GM12878 (cell line): Measurements from ENCODE around the gene NAP1L4. TPM values are rescaled to one million over a fixed set of nuclear protein-coding genes. Genes with fewer than 3 reads are reported as not detected.

Experiments
- ATAC-seq: fragments of 200-7000 bp; cut with Tn5 transposase; 3 replicates; pipeline ENCODE4 v1.9.1; 2020; ENCODE audit warnings: mild to moderate bottlenecking, moderate library complexity
- BruUV-seq: library from RNA; stranded (reverse); fragments of 400-500 nt; replicated peaks from 2 replicates; lab custom pipeline; 2021; lab: Mats Ljungman, UMichigan
- CTCF ChIA-PET: fragments of 300-600 bp; sonication (Branson Sonifier 250); formaldehyde crosslinking; extraction: SDS; loops from one replicate; lab custom pipeline; 2021; ENCODE audit warnings: inconsistent platforms; lab: Yijun Ruan, JAX
- POLR2A ChIA-PET: fragments of 350-600 bp; formaldehyde crosslinking; extraction: SDS; loops from one replicate; lab custom pipeline; 2021; ENCODE audit warnings: inconsistent platforms; lab: Charles Lee
- RAD21 ChIA-PET: fragments of 300-600 bp; sonication (Branson Sonifier 250); formaldehyde crosslinking; loops from one replicate; lab custom pipeline; 2023; ENCODE audit warnings: antibody characterized with exemption; ENCODE audit not compliant: unreplicated experiment; lab: Charles Lee
- SMC1A ChIA-PET: fragments of 300-600 bp; sonication (Branson Sonifier 250); formaldehyde crosslinking; loops from one replicate; lab custom pipeline; 2023; ENCODE audit not compliant: unreplicated experiment, uncharacterized antibody; lab: Charles Lee
- DNase-seq: peaks from one replicate; pipeline ENCODE4 v3.0.0-alpha.2; 2011; ENCODE audit warnings: low read depth, low spot score
- FAIRE-seq: peaks from 3 replicates; lab custom pipeline; 2011; peaks lifted over from hg19 to GRCh38; lab: Jason Lieb, UNC
- H2AFZ ChIP-seq: 2 replicates; pipeline ENCODE4 v1.6.0; 2011; ENCODE audit warnings: low read depth, low read length, control low read depth; ENCODE audit not compliant: control insufficient read depth
- H3K27ac ChIP-seq: 2 replicates; pipeline ENCODE4 v1.5.1; 2011; ENCODE audit warnings: control low read depth; ENCODE audit not compliant: control insufficient read depth, insufficient read depth
- H3K27me3 ChIP-seq, 2 experiments: replicated peaks in 1 of 2; 2 replicates each; pipeline versions ENCODE4 v1.6.0 to v1.6.1; 2011; ENCODE audit warnings: low read length in 1 of 2; ENCODE audit not compliant: control insufficient read depth in 2 of 2, insufficient read depth in 2 of 2
- H3K36me3 ChIP-seq, 2 experiments: 2 replicates each; pipeline ENCODE4 v1.5.1; 2011; ENCODE audit warnings: low read length in 1 of 2; ENCODE audit not compliant: control insufficient read depth in 2 of 2, insufficient read depth in 2 of 2
- H3K4me1 ChIP-seq: 2 replicates; pipeline ENCODE4 v1.6.1; 2011; ENCODE audit warnings: mild to moderate bottlenecking, low read length, moderate library complexity, mixed read lengths; ENCODE audit not compliant: control insufficient read depth, insufficient read depth
- H3K4me2 ChIP-seq: 2 replicates; pipeline ENCODE4 v1.6.0; 2011; ENCODE audit warnings: control low read depth; ENCODE audit not compliant: control insufficient read depth, insufficient read depth
- H3K4me3 ChIP-seq: fragments of 200-600 bp; sonication (generic); 2 replicates; pipeline ENCODE4 v1.5.1; 2016
- H3K79me2 ChIP-seq: 2 replicates; pipeline ENCODE4 v1.6.0; 2011; ENCODE audit warnings: low read length; ENCODE audit not compliant: control insufficient read depth, insufficient read depth
- H3K9ac ChIP-seq: 2 replicates; pipeline ENCODE4 v1.8.0; 2011; ENCODE audit warnings: low read length, control low read depth, mixed read lengths; ENCODE audit not compliant: control insufficient read depth, insufficient read depth
- H3K9me3 ChIP-seq: replicated peaks from 3 replicates; pipeline ENCODE4 v1.5.1; 2011; ENCODE audit warnings: mild to moderate bottlenecking, low read length; ENCODE audit not compliant: control insufficient read depth, insufficient read depth
- H4K20me1 ChIP-seq: 2 replicates; pipeline ENCODE4 v1.6.0; 2011; ENCODE audit not compliant: control insufficient read depth, insufficient read depth
- EGR1 ChIP-seq, 2 experiments: IDR thresholded peaks; 1 replicate in 1 of 2; 2 replicates in 1 of 2; pipeline ENCODE4 v1.6.1; 2011 to 2012; ENCODE audit warnings: low read depth in 2 of 2, low read length in 2 of 2, borderline replicate concordance in 1 of 2, mild to moderate bottlenecking in 1 of 2, moderate library complexity in 1 of 2
- EZH2 ChIP-seq: IDR thresholded peaks from 2 replicates; pipeline ENCODE4 v1.6.1; 2012; ENCODE audit warnings: low read depth, mild to moderate bottlenecking, control low read depth, inconsistent platforms, low read length, borderline replicate concordance; ENCODE audit not compliant: control insufficient read depth
- NR2C2 ChIP-seq: IDR thresholded peaks from 2 replicates; pipeline ENCODE4 v1.6.1; 2011; ENCODE audit warnings: borderline replicate concordance, low read depth; ENCODE audit not compliant: control insufficient read depth, insufficient read length
- PAX8 ChIP-seq: fragments of 450-650 bp; IDR thresholded peaks from 2 replicates; pipeline ENCODE4 v1.6.1; 2017; ENCODE audit warnings: mild to moderate bottlenecking, moderate library complexity
- RELA ChIP-seq: fragments of 450-650 bp; IDR thresholded peaks from 2 replicates; pipeline ENCODE4 v1.8.0; 2014; ENCODE audit warnings: borderline replicate concordance; ENCODE audit not compliant: partially characterized antibody
- STAT3 ChIP-seq: IDR thresholded peaks from 2 replicates; pipeline ENCODE4 v1.6.1; 2011; ENCODE audit warnings: low read depth, low read length, improper control_type of control experiment
- YBX1 ChIP-seq: fragments of 450-650 bp; IDR thresholded peaks from 2 replicates; pipeline ENCODE4 v1.6.1; 2016; ENCODE audit warnings: antibody characterized with exemption
- ZBED1 ChIP-seq: IDR thresholded peaks from 2 replicates; pipeline ENCODE4 v1.6.1; 2016; ENCODE audit warnings: borderline replicate concordance
- WGBS: methylation state at CpG from one replicate; pipeline ENCODE4 v1.1.6; 2016; ENCODE audit warnings: low lambda C conversion rate; ENCODE audit not compliant: insufficient replicate concordance, insufficient coverage; ENCODE audit errors: missing lambda C conversion rate; 5-methylcytosine and 5-hydroxymethylcytosine counted together
- in situ Hi-C: fragments of 300-500 bp; cut with MboI; formaldehyde crosslinking; loops from 9 replicates; pipeline ENCODE4 v1.14.3; 2018; ENCODE audit warnings: mixed read lengths
- intact Hi-C: fragments of 100-400 bp; cut with micrococcal nuclease; formaldehyde crosslinking; loops from one replicate; pipeline ENCODE4 v1.14.2; 2022; ENCODE audit not compliant: unreplicated experiment
- polyA plus RNA-seq, 11 experiments: library from polyadenylated mRNA; depleted of rRNA in 4 of 11; unstranded in 6 of 11; stranded (reverse) in 5 of 11; fragments of >200 nt; fragmentation: Nextera tagmentation in 4 of 11; fragmentation: Illumina TruSeq in 1 of 11; extraction: Ambion mirVana in 4 of 11; extraction: Trizol in 1 of 11; gene quantifications; 1 replicate in 1 of 11; 2 replicates in 10 of 11; pipeline versions ENCODE4 v1.2.1 to v1.2.3, GENCODE V29; 2011 to 2016; ENCODE audit warnings: inconsistent platforms in 2 of 11, missing spikeins in 2 of 11, low read depth in 1 of 11
- total RNA-seq, 4 experiments: library from RNA; depleted of rRNA in 3 of 4; stranded (reverse); fragments of >200 nt in 3 of 4; fragmentation: Illumina TruSeq in 1 of 4; extraction: Trizol in 1 of 4; gene quantifications; 2 replicates each; pipeline versions ENCODE4 v1.2.1 to v1.2.3, GENCODE V29; 2013 to 2021
- TF ChIP-seq, protein P1 (sequence below): fragments of 450-650 bp; IDR thresholded peaks from 2 replicates; pipeline ENCODE4 v1.6.1; 2017; ENCODE audit warnings: mild to moderate bottlenecking, moderate library complexity
- TF ChIP-seq, protein P2 (sequence below): fragments of 150-350 bp; IDR thresholded peaks from 2 replicates; pipeline ENCODE4 v1.6.1; 2016; ENCODE audit warnings: low read depth, low read length

The NAP1L4 gene
- total and polyA plus RNA-seq, 10 of the 15 experiments (the other 5 are each of a cell fraction or from before 2014, with no cell fraction given) = 24.8 to 198 (median 114) TPM

DNA sequence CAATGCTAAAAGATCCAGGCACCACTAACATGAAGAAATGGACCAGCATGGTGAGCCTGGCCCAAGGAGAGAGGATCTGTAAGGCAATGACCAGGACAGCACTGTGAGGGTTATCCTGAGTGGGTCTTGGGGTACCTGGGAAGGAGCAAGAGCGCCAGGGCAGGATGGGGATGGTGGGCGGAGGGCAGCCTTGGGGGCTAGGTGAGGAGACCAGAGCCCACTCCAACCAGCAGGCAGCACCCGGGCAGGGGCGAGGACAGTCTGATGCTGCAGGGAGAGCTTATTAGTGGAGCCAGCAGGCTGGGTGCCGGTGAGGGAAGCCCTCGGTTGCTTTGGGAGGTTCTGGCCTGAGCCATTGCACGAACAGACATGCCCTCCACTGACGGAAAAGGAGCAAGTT lies 10.7 kb upstream of the NAP1L4 start:
- Histone ChIP-seq H3K9me3 (no peaks in the 10 kb centered on the region), H3K27me3 (no peaks in the 10 kb centered on the region), H3K9ac (no peak overlapping the region), H3K4me2 (no peak overlapping the region), H3K36me3 (peaks cover 8 to 26% of the 10 kb centered on the region in 2 experiments; a peak in 3 of 4 replicates), H3K4me1 (no peaks in the 10 kb centered on the region), H4K20me1 (no peaks in the 10 kb centered on the region), H2AFZ (no peak overlapping the region), H3K27ac (no peak overlapping the region), H3K79me2 (no peaks in the 10 kb centered on the region), H3K4me3 (no peak overlapping the region)
- no peak for DNase-seq
- POLR2A ChIA-PET = no interaction called here
- RAD21 ChIA-PET = no interaction called here
- 97% methylated on average over 5 of the region's 8 CpGs for WGBS
- SMC1A ChIA-PET = interaction anchor here (1.2 kb wide), 1 partner anchor 11 kb away, joined by 3 read pairs; no protein-coding TSS in a partner anchor
- TF ChIP-seq YBX1 (no peak), NR2C2 (no peak), PAX8 (no peak), ZBED1 (no peak), STAT3 (no peak), EGR1 (IDR thresholded peaks at IDR 0.05; ENCODE audit: borderline replicate concordance in 1 of 2, low read depth in 2 of 2, low read length in 2 of 2) (no peak), RELA (no peak), EZH2 (no peak)
- TF ChIP-seq, protein P1, sequence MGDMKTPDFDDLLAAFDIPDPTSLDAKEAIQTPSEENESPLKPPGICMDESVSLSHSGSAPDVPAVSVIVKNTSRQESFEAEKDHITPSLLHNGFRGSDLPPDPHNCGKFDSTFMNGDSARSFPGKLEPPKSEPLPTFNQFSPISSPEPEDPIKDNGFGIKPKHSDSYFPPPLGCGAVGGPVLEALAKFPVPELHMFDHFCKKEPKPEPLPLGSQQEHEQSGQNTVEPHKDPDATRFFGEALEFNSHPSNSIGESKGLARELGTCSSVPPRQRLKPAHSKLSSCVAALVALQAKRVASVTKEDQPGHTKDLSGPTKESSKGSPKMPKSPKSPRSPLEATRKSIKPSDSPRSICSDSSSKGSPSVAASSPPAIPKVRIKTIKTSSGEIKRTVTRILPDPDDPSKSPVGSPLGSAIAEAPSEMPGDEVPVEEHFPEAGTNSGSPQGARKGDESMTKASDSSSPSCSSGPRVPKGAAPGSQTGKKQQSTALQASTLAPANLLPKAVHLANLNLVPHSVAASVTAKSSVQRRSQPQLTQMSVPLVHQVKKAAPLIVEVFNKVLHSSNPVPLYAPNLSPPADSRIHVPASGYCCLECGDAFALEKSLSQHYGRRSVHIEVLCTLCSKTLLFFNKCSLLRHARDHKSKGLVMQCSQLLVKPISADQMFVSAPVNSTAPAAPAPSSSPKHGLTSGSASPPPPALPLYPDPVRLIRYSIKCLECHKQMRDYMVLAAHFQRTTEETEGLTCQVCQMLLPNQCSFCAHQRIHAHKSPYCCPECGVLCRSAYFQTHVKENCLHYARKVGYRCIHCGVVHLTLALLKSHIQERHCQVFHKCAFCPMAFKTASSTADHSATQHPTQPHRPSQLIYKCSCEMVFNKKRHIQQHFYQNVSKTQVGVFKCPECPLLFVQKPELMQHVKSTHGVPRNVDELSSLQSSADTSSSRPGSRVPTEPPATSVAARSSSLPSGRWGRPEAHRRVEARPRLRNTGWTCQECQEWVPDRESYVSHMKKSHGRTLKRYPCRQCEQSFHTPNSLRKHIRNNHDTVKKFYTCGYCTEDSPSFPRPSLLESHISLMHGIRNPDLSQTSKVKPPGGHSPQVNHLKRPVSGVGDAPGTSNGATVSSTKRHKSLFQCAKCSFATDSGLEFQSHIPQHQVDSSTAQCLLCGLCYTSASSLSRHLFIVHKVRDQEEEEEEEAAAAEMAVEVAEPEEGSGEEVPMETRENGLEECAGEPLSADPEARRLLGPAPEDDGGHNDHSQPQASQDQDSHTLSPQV = no peak
- TF ChIP-seq, protein P2, sequence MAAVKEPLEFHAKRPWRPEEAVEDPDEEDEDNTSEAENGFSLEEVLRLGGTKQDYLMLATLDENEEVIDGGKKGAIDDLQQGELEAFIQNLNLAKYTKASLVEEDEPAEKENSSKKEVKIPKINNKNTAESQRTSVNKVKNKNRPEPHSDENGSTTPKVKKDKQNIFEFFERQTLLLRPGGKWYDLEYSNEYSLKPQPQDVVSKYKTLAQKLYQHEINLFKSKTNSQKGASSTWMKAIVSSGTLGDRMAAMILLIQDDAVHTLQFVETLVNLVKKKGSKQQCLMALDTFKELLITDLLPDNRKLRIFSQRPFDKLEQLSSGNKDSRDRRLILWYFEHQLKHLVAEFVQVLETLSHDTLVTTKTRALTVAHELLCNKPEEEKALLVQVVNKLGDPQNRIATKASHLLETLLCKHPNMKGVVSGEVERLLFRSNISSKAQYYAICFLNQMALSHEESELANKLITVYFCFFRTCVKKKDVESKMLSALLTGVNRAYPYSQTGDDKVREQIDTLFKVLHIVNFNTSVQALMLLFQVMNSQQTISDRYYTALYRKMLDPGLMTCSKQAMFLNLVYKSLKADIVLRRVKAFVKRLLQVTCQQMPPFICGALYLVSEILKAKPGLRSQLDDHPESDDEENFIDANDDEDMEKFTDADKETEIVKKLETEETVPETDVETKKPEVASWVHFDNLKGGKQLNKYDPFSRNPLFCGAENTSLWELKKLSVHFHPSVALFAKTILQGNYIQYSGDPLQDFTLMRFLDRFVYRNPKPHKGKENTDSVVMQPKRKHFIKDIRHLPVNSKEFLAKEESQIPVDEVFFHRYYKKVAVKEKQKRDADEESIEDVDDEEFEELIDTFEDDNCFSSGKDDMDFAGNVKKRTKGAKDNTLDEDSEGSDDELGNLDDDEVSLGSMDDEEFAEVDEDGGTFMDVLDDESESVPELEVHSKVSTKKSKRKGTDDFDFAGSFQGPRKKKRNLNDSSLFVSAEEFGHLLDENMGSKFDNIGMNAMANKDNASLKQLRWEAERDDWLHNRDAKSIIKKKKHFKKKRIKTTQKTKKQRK = no peak
- CTCF ChIA-PET = interaction anchor here (1.1 kb wide), 1 partner anchor 34 kb away, joined by 3 read pairs; no protein-coding TSS in a partner anchor
- ATAC-seq = no peak
- intact Hi-C loops (no loop called here), in situ Hi-C loops (no loop called here)
- BruUV-seq = no TSS peak
- no peak for FAIRE-seq
